Cardiac fibroblast (primary cell): Measurements from ENCODE around the gene TIMP2.
A peak's percentile ranks its signal among the peaks of the same experiment; 100 is the strongest.

ENCODE experiments used
- DNase-seq, 2 donors: peaks; one replicate each; pipeline versions ENCODE4 v3.0.0 to v3.0.0-alpha.2; 2010; ENCODE audit warnings: low read depth in 2 of 2
- H3K4me3 ChIP-seq, 2 donors: replicated peaks in 1 of 2; 1 replicate in 1 of 2; 2 replicates in 1 of 2; pipeline ENCODE4 v1.5.1; 2011; ENCODE audit warnings: low read depth in 2 of 2, low read length in 2 of 2, mild to moderate bottlenecking in 2 of 2, moderate library complexity in 1 of 2
- TF ChIP-seq, protein P1 (sequence below): IDR thresholded peaks from one replicate; pipeline ENCODE4 v1.5.1; 2011; ENCODE audit warnings: low read depth, mild to moderate bottlenecking, low read length, inconsistent platforms

Gene TIMP2

DNA sequence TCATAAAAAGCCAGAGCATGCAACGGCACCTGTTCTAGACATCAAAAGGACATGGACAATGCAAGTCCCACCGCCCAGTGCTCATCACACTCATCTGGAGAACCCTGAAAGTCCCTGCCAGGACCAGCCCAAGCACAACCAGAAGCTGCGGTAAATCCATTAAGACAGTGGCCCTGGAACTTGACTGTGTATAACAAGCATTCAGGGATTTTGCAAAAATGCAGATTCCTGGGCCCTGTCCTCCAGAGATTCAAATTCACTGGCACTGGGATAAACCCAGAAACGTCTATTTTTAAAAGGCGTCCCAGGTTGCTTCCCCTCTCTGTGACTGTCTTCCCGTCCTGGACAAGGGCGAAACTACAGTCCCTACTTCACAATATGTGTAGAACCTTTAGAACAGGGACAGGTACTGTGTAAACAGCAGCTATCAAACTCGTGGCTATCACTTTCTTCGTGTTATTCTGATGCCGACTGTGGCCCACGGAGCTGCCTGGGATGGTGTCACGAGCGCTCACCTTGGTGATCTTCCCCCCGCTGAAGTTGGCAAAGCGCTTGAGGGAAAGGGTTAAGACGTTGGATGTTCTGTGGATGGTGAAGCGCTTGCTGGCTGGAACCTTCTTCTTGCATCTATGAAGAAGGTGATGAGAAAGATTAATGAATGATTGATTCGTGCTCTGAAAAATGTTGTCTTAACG is 106.9 kb downstream of the TIMP2 start:
- DNase-seq, result no peak
- TF ChIP-seq, protein P1, sequence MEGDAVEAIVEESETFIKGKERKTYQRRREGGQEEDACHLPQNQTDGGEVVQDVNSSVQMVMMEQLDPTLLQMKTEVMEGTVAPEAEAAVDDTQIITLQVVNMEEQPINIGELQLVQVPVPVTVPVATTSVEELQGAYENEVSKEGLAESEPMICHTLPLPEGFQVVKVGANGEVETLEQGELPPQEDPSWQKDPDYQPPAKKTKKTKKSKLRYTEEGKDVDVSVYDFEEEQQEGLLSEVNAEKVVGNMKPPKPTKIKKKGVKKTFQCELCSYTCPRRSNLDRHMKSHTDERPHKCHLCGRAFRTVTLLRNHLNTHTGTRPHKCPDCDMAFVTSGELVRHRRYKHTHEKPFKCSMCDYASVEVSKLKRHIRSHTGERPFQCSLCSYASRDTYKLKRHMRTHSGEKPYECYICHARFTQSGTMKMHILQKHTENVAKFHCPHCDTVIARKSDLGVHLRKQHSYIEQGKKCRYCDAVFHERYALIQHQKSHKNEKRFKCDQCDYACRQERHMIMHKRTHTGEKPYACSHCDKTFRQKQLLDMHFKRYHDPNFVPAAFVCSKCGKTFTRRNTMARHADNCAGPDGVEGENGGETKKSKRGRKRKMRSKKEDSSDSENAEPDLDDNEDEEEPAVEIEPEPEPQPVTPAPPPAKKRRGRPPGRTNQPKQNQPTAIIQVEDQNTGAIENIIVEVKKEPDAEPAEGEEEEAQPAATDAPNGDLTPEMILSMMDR, result no peak
- no peak overlapping the region for H3K4me3 ChIP-seq

DNA sequence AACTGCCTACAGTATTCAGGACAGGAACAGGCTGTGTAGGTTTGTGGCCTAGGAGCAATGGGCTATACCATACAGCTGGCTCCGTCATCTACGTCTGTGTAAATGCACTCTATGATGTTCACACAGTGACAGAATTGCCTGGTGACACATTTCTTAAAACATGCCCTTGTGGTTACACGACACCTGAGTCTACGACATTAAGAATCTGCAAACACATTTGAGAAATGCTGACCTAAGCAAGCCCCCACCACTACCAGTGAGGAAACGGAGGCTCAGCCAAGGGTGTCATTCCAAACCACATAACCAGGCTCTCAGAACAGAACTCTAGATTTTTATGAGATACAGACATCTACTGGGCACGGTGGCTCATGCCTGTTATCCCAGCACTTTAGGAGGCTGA is 108.1 kb downstream of the TIMP2 start:
- DNase-seq, result no peak
- no peak overlapping the region for H3K4me3 ChIP-seq
- TF ChIP-seq, protein P1, result no peak

DNA sequence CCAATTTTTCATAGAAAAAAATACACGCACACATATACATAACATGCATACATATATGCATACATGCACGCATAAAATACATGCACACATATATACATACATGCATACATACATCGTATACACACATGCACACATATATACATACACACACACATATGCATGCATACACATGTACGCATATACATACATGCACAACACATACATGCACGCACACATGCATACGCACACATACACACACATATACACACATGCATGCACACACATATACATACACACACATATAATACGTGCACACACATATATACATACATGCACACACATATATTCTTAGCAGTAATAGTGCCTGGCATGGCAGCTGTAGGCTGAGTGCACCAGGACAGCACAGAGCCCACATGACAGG is 109.5 kb downstream of the TIMP2 start:
- H3K4me3 ChIP-seq, result no peak overlapping the region
- TF ChIP-seq, protein P1, result no peak
- no peak for DNase-seq

DNA sequence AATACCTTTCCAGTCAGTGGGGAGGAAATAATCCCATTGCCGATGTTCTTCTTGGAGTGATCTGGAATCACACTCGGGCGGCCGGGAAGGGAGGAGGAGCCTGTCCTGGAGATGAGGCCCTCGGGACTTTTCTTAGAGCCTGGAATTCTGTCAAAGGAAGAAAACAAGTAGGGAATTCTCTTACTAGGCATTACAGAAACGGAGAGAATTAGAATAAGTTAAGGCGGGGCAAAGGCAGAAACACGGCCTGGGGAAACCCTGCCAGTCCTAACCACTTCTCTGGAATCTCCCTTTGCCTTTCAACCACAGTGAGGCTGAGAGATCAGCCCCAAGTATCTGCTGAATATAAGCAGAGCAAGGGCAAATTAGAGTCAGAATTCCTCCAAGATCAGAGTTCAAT is 112.3 kb downstream of the TIMP2 start:
- no peak for DNase-seq

DNA sequence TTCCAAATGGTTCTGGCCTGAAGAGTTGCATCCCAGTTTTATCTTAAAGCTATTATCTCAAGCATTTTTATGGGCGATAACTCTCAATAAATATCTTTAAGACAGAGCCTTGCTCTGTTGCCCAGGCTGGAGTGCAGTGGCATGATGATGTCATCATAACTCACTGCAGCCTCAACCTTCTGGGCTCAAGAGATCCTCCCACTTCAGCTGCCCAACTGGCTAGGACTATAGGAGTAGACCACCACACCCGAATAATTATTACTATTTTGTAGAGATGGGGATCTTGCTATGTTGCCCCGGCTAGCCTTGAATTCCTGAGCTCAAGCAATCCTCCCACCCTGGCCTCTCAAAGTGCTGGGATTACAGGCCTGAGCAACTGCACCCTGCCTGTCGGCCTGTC is 117.0 kb downstream of the TIMP2 start:
- TF ChIP-seq, protein P1, result no peak
- H3K4me3 ChIP-seq, result no peak overlapping the region
- DNase-seq, result peak in 1 of 2 donors; percentile 33

More for the DNA sequence above, 112.3 kb downstream of the TIMP2 start:
- TF ChIP-seq, protein P1, result no peak
- H3K4me3 ChIP-seq, result no peak overlapping the region

DNA sequence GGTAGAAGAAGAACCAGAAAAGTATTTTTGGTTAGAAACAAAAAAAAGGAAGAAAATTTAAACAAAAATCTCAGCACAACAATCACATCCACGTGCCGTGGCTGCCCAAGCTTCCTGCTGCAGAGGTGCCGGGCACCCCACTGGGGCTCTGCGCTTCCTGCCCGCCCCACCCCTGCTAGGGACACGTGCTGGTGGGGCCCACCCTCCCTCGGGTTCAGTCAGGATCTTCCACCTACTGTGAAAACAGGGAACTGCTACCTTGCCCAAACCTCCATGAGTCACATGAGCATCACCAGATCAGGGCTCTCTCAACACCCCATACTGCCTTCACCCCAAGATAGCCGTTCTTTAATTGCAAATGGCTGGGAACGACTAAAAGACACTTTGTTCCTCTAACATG is 118.7 kb downstream of the TIMP2 start:
- H3K4me3 ChIP-seq, result no peak overlapping the region
- TF ChIP-seq, protein P1, result no peak
- DNase-seq, result no peak

DNA sequence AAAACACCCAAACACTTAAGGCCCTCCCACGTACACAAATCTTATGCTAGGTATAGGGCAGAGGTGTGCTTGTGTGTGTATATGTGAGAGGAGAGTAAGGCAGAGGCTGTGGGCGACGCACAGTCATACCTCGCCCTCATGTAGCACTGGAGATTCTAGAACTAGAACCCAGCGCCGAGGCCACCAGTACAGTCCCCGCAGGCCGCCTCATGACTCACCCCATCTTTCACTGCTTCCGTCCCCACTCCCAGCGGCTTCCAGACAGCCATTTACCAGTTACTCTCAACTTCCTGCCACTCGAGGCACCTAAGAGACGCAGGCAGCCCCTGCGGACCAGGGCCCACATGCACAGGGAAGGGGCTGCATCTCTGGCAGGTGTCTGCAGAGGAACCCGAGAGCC is 119.9 kb downstream of the TIMP2 start:
- no peak overlapping the region for H3K4me3 ChIP-seq
- DNase-seq, result no peak
- TF ChIP-seq, protein P1, result no peak
